Right ventricle myocardium superior (tissue), 1 donor: ENCODE data around the gene ZNF679. TPM values are rescaled to one million over a fixed set of nuclear protein-coding genes. Genes with fewer than 3 reads are reported as not detected.
"Not testable (repeated sequence)": the region's sequence is repeated elsewhere in the genome, so short reads cannot be mapped to it uniquely, and the experiment has no call there.

Experiments used
- ATAC-seq: fragments of 200-7000 bp; cut with Tn5 transposase; one replicate; pipeline ENCODE4 v1.9.1; 2020; ENCODE audit warnings: mild to moderate bottlenecking; ENCODE audit not compliant: poor library complexity
- DNase-seq: peaks from one replicate; pipeline ENCODE4 v3.0.0-alpha.2; 2020
- intact Hi-C: fragments of 100-400 bp; cut with DNase I; formaldehyde crosslinking; loops from one replicate; pipeline ENCODE4 v1.11.2; 2022
- long read RNA-seq: library from polyadenylated mRNA; unstranded; transcript quantifications from one replicate; pipeline ENCODE4 v2.0.0, GENCODE V29; 2021
- total RNA-seq: library from RNA; stranded (reverse); fragmentation: NEBNext Ultra II Directional; extraction: Animal tissue kit (Norgen Biotek cat#: 25700); gene quantifications from one replicate; pipeline ENCODE4 v1.2.1, GENCODE V29; 2021
- donor health status: DM: no; HTN: yes; CAD: no; lungs with severe emphysema.

ZNF679 gene
- total RNA-seq, result not detected
- long read RNA-seq, result 0 reads

GRCh38 chr7:64228174-64228573, at the start of gene ZNF679:
ZNF679 (plus strand) TSS chr7:64228474; CDS start chr7:64249118, 20,644 bp downstream.
- ATAC-seq, intact Hi-C loops, DNase-seq: not testable (repeated sequence)

- intact Hi-C loops, result loop anchor here (5.0 kb wide), 1 partner anchor 436 kb away; no protein-coding TSS in a partner anchor
- ATAC-seq (no peak), DNase-seq (no peak)
These were observed 47.3 kb upstream of the ZNF679 start for GRCh38 chr7:64180989-64181388.

DNA sequence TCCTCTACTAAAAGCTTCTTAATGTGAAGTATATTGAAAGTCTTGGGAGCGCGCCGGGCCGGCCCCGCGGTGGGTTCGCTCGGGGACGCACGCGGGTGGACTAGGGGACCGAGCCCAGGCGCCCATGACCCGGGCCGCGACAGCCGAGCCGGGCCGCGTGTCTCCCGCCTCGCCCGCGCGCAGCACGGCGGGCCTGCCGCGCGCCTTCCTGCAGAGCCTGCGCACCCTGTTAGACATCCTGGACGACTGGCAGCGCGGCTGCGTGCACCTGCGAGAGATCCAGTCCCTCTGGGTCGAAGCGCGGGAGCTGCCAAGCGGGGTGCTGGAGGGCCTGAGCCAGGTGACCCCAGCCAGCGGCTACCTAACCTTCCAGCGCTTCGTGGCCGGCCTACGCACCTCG, 46.7 kb upstream of the ZNF679 start:
- ATAC-seq, result no peak
- intact Hi-C loops, result loop anchor here (5.0 kb wide), 1 partner anchor 436 kb away; no protein-coding TSS in a partner anchor
- DNase-seq, result no peak

GRCh38 chr7:64182036-64182790, 46.1 kb upstream of the ZNF679 start:
- ATAC-seq (no peak), DNase-seq (no peak)
- intact Hi-C loops, result loop anchor here (5.0 kb wide), 1 partner anchor 435 kb away; no protein-coding TSS in a partner anchor

DNA sequence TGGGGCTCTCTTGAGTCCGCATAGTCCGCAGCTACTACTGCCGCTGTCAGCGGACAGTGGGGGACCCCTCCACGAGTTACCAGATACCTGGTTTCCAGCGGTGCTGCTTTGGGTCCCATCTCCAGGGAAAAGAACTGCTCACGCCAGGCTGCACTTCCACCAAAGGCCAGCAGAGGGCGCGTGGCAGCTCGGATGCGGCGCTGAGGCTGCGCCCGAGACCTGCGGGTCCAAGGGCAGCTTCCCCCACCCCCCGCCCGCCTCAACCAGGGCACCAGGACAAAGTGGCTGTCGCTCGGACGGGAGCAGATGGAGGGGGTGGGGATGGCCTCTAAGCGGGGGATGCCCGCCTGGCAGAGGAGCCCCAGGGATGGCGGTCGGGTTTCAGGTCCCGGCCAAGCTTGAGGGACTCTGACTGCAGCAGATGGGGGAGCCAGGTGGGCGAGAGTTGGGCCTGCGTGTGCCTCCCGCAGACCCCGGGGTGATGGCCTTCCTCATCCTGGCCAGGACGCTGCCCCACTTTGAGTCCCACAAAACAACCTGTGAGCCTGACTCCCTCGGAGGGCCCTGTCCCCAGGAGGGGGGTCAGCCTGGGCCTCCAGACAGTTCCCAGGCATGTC, 45.0 kb upstream of the ZNF679 start:
- intact Hi-C loops, result loop anchor here (5.0 kb wide), 1 partner anchor 434 kb away; no protein-coding TSS in a partner anchor
- DNase-seq, result no peak
- no peak for ATAC-seq

GRCh38 chr7:64183827-64184372, 44.4 kb upstream of the ZNF679 start:
- intact Hi-C loops, result loop anchor here (5.0 kb wide), 1 partner anchor 433 kb away; no protein-coding TSS in a partner anchor
- DNase-seq (no peak), ATAC-seq (no peak)

DNA sequence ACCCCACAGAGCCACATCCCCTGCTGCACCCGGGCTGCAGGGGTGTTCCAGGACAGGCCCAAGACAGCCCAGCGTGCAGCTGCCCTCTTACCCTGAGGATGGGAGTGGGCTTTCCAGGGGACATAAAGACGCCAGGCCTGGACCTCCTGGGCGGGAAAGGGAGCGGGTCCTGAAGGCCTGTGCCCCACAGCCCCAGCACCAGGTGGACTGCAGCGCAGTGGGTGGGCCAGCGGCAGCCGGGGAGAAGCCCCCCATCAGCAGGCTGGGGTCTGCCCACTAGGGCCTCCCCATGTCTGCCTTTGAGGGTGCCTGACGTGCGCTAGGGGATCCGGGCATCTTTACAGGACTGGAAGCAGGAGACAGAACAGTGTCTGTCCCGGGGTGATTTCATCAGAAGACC, 43.9 kb upstream of the ZNF679 start:
- no peak for DNase-seq
- ATAC-seq, result no peak
- intact Hi-C loops, result loop anchor here (5.0 kb wide), 1 partner anchor 433 kb away; no protein-coding TSS in a partner anchor

DNA sequence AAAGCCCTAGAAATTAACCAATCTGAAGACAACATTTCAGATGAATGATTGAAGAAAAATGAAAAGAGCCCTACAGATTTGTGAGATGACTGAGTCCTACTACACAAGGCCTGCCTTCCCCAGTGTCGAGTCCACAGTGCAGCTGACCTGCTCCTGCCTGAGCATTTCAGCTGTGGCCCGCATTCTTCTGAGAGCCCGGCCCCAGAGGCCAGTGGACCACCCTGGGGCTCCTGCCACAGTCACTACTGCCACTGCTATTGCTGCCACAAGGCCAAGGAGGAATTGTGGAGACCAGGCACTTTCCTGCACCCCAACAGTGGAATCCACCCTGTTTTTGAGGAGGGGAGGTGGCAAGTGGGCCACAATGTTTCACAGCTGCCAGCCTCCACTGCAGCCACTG, 40.9 kb upstream of the ZNF679 start:
- DNase-seq, result no peak
- intact Hi-C loops, result no loop called here
- no peak for ATAC-seq

DNA sequence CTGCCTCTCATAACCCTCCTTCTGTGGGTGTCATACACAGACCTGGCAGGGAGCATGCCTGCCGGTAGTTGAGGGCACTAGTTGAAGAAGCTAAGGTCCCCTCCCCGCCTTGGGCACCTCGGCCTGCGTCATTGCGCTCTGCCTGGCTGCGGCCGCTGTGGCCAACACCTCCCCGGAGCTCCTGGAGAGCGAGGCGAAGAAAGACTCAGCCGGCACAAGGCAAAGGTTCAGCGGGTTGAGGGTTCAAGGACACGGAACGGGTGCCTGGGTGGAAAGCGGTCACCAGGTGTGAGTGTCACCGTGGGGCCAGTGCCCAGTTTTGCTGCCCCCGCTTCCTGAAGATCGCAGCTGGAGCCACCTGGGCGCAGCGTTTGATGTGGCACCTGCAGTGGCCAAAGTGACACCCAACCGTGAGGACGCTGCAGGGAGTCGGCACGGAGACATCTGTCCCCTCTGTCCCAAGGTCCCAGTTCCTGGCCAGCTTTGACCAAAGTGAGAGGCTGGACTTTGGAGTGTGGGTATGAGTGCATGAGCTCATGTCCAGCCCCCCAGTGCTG, 36.0 kb upstream of the ZNF679 start:
- intact Hi-C loops, result no loop called here
- ATAC-seq (no peak), DNase-seq (no peak)

- intact Hi-C loops, result no loop called here
- ATAC-seq (no peak), DNase-seq (no peak)
These were observed 35.5 kb upstream of the ZNF679 start for GRCh38 chr7:64192775-64193174.

GRCh38 chr7:64206903-64207302, 21.4 kb upstream of the ZNF679 start, which contains the start of gene ZNF735:
ZNF735 (plus strand) TSS chr7:64207203; CDS start chr7:64207203, 0 bp downstream.
- ATAC-seq, result no peak

GRCh38 chr7:64219710-64220298, 8.5 kb upstream of the ZNF679 start:
- ATAC-seq, intact Hi-C loops, DNase-seq: not testable (repeated sequence)

More at GRCh38 chr7:64206903-64207302, 21.4 kb upstream of the ZNF679 start, which contains the start of gene ZNF735:
- intact Hi-C loops, result no loop called here
- DNase-seq, result no peak

DNA sequence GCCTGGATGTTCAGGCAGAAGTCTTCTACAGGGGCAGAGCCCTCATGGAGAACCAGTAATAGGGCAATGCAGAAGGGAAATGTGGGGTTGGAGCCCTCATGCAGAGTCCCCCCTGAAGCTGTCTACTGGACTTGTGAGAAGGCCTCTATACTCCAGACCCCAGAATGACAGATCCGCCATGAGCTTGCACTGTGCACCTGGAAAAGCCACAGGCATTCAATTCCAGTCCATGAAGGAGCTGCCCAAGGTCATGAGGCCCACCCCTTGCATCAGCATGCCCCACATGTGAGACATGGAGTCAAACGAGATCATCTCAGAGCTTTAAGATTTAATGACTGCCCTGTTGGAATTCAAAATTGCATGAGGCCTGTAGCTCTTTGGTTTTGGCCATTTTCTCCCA, 4.9 kb upstream of the ZNF679 start:
- ATAC-seq, result no peak
- DNase-seq, result no peak
- intact Hi-C loops, result no loop called here

- intact Hi-C loops, result no loop called here
- no peak for DNase-seq
- no peak for ATAC-seq
These were observed 38.2 kb downstream of the ZNF679 start for GRCh38 chr7:64266341-64266919.

DNA sequence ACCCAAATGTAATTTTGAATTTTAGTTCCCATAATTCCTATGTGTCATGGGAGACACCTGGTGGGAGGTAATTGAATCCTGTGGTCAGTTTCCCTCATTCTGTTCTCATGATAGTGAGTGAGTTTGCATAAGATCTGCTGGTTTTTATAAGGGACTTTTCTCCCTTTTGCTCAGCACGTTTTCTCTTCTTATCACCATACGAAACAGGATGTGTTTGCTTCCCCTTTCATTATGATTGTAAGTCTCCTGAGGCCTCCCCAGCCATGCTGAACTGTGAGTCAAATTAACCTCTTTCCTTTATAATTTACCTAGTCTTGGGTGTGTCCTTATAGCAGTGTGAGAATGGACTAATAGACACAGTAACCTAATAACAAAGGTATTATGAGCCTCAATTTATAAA, 49.4 kb downstream of the ZNF679 start:
- intact Hi-C loops, result no loop called here
- ATAC-seq (no peak), DNase-seq (no peak)

DNA sequence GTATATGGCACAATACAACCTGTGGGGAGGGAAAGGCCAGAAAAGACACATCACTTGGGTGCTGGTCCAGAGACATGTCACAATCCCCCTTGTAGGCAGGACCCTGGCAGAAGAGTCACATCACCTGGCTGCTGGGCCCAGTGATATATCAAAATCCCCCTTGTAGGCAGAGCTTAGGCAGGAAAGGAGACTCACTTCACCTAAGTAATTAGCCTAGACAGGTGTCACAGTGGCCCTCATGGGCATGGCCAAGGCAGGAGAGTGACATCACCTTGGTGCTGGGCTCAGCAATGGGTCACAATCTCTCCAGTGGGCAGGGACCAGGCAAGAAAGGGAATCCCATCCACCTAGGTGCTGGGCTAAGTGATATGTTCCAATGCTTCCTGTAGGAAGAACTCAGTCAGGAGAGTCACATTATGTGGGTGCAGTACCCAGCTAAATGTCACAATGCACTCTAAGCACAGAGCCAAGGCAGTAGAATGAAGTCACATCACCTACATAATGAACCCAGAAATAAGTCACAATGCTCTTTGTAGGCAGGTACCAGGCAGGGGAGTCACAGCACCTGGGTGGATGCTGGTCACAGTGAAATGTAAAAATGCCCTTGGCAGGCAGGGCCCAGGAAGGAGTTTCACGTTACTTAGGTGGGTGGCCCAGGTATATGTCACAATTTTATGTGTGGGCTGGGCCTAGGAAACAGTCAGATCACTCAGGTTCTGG, 66.6 kb downstream of the ZNF679 start:
- intact Hi-C loops, result no loop called here
- DNase-seq, result no peak
- no peak for ATAC-seq

DNA sequence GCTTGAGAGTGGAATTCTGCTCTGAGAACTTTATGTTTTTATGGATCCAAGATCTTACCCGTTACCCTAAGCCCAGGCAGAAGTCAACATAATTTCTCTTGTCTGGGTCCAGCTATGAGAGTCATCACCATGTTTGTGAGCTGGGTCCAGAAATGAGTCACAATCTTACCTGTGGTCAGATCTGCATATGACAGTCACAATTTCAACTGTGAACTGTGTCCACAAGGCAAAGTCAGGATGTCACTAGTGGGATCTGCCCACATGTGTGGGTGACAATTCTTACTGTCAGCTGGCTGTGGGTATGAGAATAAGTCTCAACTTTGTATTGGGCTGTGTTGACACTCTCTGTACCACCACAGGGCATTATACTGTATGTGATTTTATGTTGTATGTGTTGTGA, 69.1 kb downstream of the ZNF679 start:
- ATAC-seq, intact Hi-C loops, DNase-seq: not testable (repeated sequence)
